ENCODE results near the gene GFOD1.

- TF ChIP-seq POLR2A (IDR thresholded peaks at IDR 0.05; ENCODE audit: low read length) (no peak), RAD21 (conservative IDR thresholded peaks at IDR 0.05 in 1 of 2, IDR thresholded peaks at IDR 0.05 in 1 of 2) (no peak), EP300 (IDR thresholded peaks at IDR 0.05) (no peak), HOXB13 (CRISPR knock-in tag; IDR thresholded peaks at IDR 0.05; ENCODE audit: low read depth) (no peak), MAX (IDR thresholded peaks at IDR 0.05) (no peak), REST (IDR thresholded peaks at IDR 0.05) (no peak), EHMT2 (IDR thresholded peaks at IDR 0.05; ENCODE audit: low read depth) (no peak), POLR2AphosphoS2 (conservative IDR thresholded peaks at IDR 0.05; ENCODE audit: low read length) (no peak)
- TF ChIP-seq, protein P1, sequence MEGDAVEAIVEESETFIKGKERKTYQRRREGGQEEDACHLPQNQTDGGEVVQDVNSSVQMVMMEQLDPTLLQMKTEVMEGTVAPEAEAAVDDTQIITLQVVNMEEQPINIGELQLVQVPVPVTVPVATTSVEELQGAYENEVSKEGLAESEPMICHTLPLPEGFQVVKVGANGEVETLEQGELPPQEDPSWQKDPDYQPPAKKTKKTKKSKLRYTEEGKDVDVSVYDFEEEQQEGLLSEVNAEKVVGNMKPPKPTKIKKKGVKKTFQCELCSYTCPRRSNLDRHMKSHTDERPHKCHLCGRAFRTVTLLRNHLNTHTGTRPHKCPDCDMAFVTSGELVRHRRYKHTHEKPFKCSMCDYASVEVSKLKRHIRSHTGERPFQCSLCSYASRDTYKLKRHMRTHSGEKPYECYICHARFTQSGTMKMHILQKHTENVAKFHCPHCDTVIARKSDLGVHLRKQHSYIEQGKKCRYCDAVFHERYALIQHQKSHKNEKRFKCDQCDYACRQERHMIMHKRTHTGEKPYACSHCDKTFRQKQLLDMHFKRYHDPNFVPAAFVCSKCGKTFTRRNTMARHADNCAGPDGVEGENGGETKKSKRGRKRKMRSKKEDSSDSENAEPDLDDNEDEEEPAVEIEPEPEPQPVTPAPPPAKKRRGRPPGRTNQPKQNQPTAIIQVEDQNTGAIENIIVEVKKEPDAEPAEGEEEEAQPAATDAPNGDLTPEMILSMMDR (IDR thresholded peaks at IDR 0.05) = no peak
These were observed 50.8 kb downstream of the GFOD1 start for GRCh38 chr6:13436399-13437217.

All from A549 (cell line).